GM12872 (cell line): Measurements from ENCODE around the gene MSGN1.

Experiments used
- TF ChIP-seq, protein P1 (sequence below): IDR thresholded peaks from 3 replicates; pipeline ENCODE4 v1.5.1; 2011; ENCODE audit warnings: low read depth, mild to moderate bottlenecking, low read length, moderate library complexity; ENCODE audit not compliant: insufficient read depth

MSGN1 gene

DNA sequence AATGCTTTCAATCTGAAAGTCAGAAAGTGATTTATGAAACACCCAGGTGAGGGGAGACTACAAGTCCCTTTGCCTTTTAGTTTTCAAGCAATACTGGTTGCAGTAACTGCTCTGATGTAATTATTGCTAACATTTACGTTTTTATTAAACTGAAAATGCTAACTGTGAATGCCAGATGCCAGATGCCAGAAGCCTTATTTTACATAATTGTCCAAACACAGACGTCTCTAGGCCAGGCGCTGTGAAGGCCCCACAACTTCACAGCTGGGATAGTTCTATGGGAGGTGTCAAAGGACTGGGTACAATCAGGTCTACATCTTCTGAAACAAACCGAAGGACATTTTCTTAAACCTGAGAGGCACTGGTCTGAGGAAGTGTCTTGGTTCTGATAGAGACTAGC is 27.5 kb upstream of the MSGN1 start:
- TF ChIP-seq, protein P1, sequence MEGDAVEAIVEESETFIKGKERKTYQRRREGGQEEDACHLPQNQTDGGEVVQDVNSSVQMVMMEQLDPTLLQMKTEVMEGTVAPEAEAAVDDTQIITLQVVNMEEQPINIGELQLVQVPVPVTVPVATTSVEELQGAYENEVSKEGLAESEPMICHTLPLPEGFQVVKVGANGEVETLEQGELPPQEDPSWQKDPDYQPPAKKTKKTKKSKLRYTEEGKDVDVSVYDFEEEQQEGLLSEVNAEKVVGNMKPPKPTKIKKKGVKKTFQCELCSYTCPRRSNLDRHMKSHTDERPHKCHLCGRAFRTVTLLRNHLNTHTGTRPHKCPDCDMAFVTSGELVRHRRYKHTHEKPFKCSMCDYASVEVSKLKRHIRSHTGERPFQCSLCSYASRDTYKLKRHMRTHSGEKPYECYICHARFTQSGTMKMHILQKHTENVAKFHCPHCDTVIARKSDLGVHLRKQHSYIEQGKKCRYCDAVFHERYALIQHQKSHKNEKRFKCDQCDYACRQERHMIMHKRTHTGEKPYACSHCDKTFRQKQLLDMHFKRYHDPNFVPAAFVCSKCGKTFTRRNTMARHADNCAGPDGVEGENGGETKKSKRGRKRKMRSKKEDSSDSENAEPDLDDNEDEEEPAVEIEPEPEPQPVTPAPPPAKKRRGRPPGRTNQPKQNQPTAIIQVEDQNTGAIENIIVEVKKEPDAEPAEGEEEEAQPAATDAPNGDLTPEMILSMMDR = no peak

DNA sequence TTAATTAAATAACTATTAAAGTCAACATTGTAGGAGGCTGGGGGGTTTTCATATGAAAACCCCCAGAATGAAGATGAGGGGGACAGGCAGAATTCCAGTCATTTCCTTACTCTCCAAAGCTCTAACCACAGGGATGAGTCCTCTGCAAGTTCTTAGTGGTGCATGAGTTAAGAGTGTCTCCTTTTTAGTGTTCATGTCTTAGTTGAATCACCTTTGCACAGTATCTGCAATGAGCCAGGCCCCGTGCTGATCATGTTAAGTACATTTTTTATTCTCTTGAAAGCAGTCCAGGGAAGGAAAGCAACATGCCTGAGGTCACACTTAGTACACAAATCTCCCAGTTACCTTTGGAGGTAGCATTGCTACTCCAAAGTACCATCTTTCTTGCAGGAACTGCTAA is 25.7 kb upstream of the MSGN1 start:
- TF ChIP-seq, protein P1 = no peak

DNA sequence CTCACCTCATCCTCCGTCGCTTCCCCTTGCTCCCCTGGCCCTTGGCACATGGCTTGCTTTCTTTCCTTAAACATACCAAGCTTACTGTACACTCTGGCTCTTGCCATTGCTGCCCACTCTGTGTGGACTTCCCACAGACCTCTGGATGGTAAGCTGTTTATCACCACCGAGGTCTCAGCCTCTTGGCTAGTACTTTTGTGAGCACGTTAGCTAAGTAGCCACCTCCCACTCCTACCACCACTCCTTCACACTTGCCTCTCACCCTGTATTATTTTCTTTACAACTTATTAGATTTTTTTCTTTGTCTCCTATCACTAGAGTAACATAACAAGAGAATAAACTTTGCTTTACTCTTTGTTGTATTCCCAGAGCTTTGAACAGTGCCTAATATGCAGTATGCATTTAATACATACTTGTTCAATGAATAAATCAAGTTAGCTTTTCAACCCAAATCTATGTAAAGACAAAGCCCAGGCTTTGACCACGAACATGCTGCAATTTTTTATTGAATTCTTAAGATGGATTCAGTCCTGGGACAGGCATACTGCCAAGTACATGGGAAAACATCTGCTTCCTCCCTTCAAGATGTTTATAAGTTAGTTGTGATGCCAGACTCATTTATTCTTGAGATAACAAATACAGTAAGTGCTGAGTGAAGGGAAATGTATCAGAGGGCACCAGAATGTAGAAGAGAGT is 25.0 kb upstream of the MSGN1 start:
- TF ChIP-seq, protein P1 = no peak

DNA sequence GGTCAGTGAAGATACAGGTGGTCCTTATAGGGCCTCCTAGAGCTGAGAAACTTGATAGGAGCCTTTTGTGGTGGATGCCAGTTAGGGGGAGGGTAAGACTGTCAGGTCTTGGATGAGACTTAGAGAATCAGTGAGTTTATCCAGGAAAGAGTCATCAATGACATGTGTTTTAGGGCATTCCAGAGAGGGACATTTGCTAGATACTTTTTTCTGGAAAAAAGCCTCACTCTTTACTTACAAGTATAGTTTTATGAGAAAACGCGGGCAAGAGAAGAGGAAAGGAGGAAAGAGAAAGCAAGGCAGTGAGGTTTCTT is 24.5 kb upstream of the MSGN1 start:
- TF ChIP-seq, protein P1 = no peak

DNA sequence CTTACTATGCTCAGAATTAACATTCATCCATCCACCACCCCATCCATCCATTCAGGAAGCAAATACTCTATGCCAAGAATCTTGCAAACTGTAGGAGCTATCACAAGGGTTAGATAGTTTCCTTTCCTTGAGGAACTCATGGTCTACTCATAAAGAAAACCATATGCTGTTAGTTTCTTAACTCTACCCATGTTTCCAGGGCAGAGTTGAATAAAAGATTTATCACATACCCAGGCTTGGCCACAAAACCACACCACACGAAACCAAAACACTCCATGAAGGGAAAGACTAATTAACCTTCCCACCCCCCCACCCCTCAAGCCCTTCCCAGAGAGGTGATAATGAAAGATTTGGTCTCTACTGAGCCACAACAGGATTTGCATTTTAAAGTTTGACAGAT is 23.7 kb upstream of the MSGN1 start:
- TF ChIP-seq, protein P1 = no peak

DNA sequence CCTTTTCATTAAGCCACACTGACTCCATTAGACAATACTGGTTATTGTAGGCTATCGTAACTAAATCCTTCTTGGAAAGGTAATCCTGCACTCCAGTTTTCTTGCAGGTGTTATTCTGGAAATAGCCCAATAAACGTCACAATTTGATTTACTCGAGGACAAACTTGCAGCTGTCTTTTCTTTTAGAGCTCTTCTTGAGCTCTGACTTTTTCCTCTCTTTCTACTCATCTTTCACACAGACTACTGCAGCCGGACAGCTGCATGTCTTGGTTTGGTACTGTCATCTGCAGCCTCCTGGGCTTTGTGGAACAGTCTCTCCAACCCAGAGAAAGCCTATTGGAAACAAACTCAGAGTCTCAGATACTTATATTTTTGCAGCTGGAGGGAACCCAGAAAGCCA is 23.0 kb upstream of the MSGN1 start:
- TF ChIP-seq, protein P1 = no peak

DNA sequence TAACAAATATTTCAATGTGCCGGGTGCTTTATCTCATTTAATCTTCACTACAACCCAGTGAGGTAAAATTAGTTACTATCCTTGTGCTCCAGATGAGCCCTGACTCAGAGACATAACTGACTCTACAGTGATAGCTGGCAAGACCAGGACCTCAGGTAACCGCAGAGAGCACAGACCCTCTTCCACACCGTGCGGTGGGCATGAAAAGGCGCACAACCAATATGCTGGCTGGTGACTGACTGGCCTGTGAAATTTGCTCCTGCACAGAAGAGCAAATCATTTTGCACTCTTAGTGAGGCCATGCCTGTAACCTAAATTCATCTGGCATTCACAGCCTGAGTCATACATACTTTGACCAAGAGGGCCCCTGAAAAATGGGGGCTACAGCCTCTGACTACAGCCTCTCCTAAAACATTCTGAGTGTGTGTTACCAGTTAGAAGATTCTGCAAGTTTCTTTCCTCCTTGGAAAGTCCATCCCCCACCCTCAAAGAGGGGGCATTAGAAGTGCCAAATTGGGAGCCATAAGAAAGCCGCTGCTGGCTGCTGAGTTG is 22.4 kb upstream of the MSGN1 start:
- TF ChIP-seq, protein P1 = no peak
